ENCODE measurements around the gene SEC61A2.

GRCh38 chr10:12088919-12089318 lies 40.6 kb upstream of the SEC61A2 start:
- TF ChIP-seq, protein P1, sequence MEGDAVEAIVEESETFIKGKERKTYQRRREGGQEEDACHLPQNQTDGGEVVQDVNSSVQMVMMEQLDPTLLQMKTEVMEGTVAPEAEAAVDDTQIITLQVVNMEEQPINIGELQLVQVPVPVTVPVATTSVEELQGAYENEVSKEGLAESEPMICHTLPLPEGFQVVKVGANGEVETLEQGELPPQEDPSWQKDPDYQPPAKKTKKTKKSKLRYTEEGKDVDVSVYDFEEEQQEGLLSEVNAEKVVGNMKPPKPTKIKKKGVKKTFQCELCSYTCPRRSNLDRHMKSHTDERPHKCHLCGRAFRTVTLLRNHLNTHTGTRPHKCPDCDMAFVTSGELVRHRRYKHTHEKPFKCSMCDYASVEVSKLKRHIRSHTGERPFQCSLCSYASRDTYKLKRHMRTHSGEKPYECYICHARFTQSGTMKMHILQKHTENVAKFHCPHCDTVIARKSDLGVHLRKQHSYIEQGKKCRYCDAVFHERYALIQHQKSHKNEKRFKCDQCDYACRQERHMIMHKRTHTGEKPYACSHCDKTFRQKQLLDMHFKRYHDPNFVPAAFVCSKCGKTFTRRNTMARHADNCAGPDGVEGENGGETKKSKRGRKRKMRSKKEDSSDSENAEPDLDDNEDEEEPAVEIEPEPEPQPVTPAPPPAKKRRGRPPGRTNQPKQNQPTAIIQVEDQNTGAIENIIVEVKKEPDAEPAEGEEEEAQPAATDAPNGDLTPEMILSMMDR (IDR thresholded peaks at IDR 0.05; ENCODE audit: low read length), result no peak
- no peak for TF ChIP-seq EZH2 (optimal IDR thresholded peaks at IDR 0.05; ENCODE audit: low read depth, low read length)

All from MM.1S (cell line).